GM19193 (cell line): ENCODE results near the gene IGDCC3.
A peak's percentile ranks its signal among the peaks of the same experiment; 100 is the strongest.

Experiments used
- POLR2A ChIP-seq: IDR thresholded peaks from 4 replicates; pipeline ENCODE4 v1.6.1; 2011; ENCODE audit not compliant: insufficient read depth, insufficient read length; ENCODE audit errors: extremely low read depth

Gene IGDCC3

DNA sequence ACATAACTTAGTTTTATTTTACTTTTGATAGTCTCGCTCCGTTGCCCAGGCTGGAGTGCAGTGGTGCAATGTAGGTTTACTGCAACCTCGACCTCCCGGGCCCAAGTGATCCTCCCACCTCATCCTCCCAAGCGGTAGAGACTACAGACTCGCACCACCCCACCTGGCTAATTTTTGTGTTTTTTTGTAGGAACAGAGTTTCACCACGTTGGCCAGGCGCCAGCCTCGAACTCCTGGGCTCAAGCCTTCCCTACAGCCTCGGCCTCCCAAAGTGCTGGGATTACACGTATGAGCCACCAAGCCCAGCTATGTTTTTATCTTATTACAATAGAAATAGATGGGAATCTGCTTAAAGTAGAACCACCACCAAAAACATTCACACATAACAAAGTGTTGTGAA is 79.1 kb downstream of the IGDCC3 start:
- no peak for TF ChIP-seq POLR2A

DNA sequence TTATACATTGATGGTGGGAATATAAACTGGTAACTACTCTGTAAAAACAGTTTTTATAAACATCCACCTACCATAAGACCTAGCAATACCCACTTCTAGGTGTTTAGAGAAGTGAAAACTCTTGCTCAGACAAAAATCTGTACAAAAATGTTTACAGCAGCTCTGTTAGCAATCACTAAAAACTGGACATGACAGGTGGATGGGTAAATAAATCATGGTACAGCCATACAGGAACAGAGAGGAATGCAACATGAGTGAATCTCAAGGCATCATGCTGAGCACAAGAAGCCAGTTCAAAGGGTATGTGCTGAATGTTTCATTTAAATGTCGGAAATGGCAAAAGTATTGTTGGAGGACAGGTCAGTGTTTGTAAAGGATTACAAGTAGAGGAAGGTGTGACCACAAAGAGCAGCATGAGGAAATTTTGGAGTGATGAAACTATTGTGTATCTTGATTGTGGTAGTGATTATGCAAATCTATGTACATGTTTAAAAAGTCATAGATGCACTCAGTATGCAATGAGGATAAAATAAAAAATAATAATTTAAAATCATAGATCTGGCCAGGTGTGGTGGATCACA is 84.8 kb downstream of the IGDCC3 start:
- no peak for TF ChIP-seq POLR2A

DNA sequence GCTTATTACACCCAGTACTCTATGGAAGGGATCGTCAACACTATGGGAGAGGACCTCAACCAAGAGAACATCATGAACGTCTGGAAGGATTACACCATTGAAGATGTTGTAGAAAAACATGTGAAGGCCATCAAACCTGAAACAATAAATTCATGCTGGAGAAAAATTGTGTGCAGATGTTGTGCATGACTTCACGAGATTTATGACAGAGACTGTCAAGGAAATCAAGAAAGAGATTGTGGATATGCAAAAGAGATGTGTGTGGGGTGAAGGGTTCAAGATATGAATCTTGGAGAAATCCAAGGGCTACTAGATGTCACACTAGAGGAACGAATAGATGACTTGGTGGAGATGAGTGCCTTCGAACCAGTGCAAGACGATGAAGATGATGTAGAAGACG is 87.6 kb downstream of the IGDCC3 start:
- no peak for TF ChIP-seq POLR2A

- TF ChIP-seq POLR2A = no peak
These were observed 88.4 kb downstream of the IGDCC3 start for GRCh38 chr15:65289261-65289854.

GRCh38 chr15:65287520-65287855 is 90.3 kb downstream of the IGDCC3 start:
- no peak for TF ChIP-seq POLR2A

DNA sequence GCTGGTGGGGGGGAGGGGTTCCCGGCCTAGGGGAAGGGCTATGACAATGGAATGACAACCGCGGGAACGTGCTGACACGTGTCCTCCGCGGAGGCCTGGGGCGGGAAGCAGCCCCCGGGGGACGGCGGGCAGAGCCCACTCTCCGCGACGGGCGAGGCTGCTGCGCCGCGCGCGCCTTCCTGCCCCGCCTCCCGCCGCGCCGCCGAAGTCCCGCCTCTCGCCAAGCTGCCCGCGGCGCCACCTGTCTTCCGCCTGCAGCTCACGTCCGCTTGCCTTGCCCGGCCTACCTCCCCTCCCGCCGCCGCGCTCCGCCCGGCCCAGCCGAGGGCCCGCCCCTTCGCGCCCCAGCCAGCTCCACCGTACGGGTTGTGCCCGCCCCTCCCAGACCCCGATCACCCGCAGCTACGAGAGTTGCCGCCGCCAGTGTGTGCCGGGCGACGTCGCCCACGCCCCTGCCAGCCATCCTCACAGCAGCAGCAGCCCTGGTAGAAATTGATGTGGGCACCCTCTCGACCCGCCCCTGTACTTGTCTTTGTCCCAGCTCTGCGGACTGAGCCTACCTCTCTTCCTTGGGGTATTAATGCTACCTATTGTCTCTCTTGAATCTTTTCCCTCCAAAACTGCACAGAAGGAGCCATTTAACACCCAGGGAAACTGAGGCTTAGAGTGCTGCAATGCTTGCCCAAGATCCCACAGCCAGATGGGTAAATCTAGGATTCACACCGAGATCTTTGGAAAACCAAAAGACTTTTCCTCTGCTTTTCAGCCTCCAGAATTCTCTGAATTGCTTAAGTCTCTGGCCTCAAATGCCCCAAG is 90.9 kb downstream of the IGDCC3 start, which contains the start of gene PARP16:
TSS of gene PARP16 (minus strand) at position 180 of the 816 bp plus-strand sequence. CDS start 457 bp downstream, outside the sequence.
- peak; percentile 66 for TF ChIP-seq POLR2A

GRCh38 chr15:65286069-65286703 is 91.6 kb downstream of the IGDCC3 start:
- no peak for TF ChIP-seq POLR2A

GRCh38 chr15:65285291-65286068 is 92.3 kb downstream of the IGDCC3 start:
- TF ChIP-seq POLR2A = no peak

DNA sequence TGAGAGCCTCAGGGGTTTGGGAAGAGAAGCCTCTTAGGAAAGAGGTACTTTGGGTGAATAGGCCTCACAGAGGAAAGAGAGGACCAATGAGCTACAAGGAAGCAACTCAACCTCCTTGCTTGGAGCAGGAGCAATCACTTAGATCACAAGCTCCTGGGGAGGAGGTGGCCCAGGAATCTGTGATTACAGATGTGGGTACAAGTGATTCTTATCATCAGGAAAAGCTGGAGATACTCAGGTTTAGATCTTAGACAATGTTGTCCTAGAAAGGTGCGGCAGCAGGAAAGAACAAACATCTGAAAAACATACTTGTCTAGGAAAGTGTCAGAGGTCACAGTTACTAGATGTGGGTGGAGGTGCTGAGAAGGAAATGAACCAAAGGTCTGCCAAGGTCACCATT is 99.3 kb downstream of the IGDCC3 start:
- no peak for TF ChIP-seq POLR2A
